Mucosa of descending colon (tissue), 3 donors: ENCODE results near the gene HEATR3. TPM values are rescaled to one million over a fixed set of nuclear protein-coding genes. Genes with fewer than 3 reads are reported as not detected.

Source experiments
- ATAC-seq: fragments of 200-7000 bp; cut with Tn5 transposase; one replicate; pipeline ENCODE4 v1.9.1; 2020; ENCODE audit warnings: mild to moderate bottlenecking, moderate library complexity
- DNase-seq, 3 donors: peaks; one replicate each; pipeline ENCODE4 v3.0.0-alpha.2; 2020
- H3K36me3 ChIP-seq: fragments of 200-600 bp; one replicate; pipeline ENCODE4 v1.8.0; 2021; ENCODE audit warnings: low read depth, mild to moderate bottlenecking
- H3K4me1 ChIP-seq: fragments of 200-600 bp; one replicate; pipeline ENCODE4 v1.8.0; 2021; ENCODE audit warnings: low read depth, mild to moderate bottlenecking
- H3K4me3 ChIP-seq: fragments of 200-600 bp; one replicate; pipeline ENCODE4 v1.8.0; 2021; ENCODE audit warnings: mild to moderate bottlenecking
- H3K9me3 ChIP-seq: fragments of 200-600 bp; one replicate; pipeline ENCODE4 v1.8.0; 2021; ENCODE audit warnings: mild to moderate bottlenecking
- CTCF ChIP-seq: fragments of 200-600 bp; IDR thresholded peaks from one replicate; pipeline ENCODE4 v1.8.0; 2022; ENCODE audit warnings: antibody characterized with exemption, mild to moderate bottlenecking
- intact Hi-C, 2 donors: fragments of 100-400 bp; cut with DNase I in 1 of 2; cut with micrococcal nuclease in 1 of 2; formaldehyde crosslinking; loops; one replicate each; pipeline versions ENCODE4 v1.11.0 to v1.11.1; 2022; cut with DNase I, micrococcal nuclease
- total RNA-seq, 3 donors: library from RNA; stranded (reverse); fragmentation: NEBNext Ultra II Directional in 2 of 3; extraction: Animal tissue kit (Norgen Biotek cat#: 25700) in 2 of 3; gene quantifications; one replicate each; pipeline versions ENCODE4 v1.2.1 to v1.2.4, GENCODE V29; 2021 to 2023
- donor health status: DM: no; HTN: no; CAD: no; lungs with moderate emphysema.
- donor health status: DM: no; HTN: no; CAD: no.
- donor health status: DM: no; HTN: yes; CAD: no.

HEATR3 gene
- total RNA-seq, 3 donors from 2014 or later: 19.1 to 24.1 (median 22.1) TPM

- Histone ChIP-seq H3K4me3 (no peak overlapping the region), H3K4me1 (no peaks in the 10 kb centered on the region), H3K36me3 (no peaks in the 10 kb centered on the region), H3K9me3 (no peaks in the 10 kb centered on the region)
- no peak for TF ChIP-seq CTCF
- DNase-seq (no peak), ATAC-seq (no peak)
- intact Hi-C loops: loop anchor here in 1 of 2 donors (10.0 kb wide), 1 partner anchor 72 kb away; no protein-coding TSS in a partner anchor
Measured at GRCh38 chr16:50072730-50073129, 7.0 kb downstream of the HEATR3 start.

- Histone ChIP-seq H3K4me3 (no peak overlapping the region), H3K36me3 (no peaks in the 10 kb centered on the region), H3K4me1 (no peaks in the 10 kb centered on the region), H3K9me3 (no peaks in the 10 kb centered on the region)
- ATAC-seq (no peak), DNase-seq (no peak)
- intact Hi-C loops: loop anchor here in 1 of 2 donors (10.0 kb wide), 1 partner anchor 65 kb away; no protein-coding TSS in a partner anchor
- TF ChIP-seq CTCF: no peak
Measured at GRCh38 chr16:50079397-50080140, 13.8 kb downstream of the HEATR3 start.

GRCh38 chr16:50081428-50082018, 15.8 kb downstream of the HEATR3 start:
- no peak overlapping the region for H3K4me3 ChIP-seq
- no peaks in the 10 kb centered on the region for H3K36me3 ChIP-seq
- TF ChIP-seq CTCF: no peak
- no peak for DNase-seq
- H3K9me3 ChIP-seq: no peaks in the 10 kb centered on the region
- no peaks in the 10 kb centered on the region for H3K4me1 ChIP-seq
- intact Hi-C loops: no loop called here
- ATAC-seq: no peak

GRCh38 chr16:50083996-50084395, 18.2 kb downstream of the HEATR3 start:
- intact Hi-C loops: no loop called here
- H3K9me3 ChIP-seq: no peaks in the 10 kb centered on the region
- DNase-seq: no peak
- H3K4me3 ChIP-seq: no peak overlapping the region
- H3K4me1 ChIP-seq: no peaks in the 10 kb centered on the region
- no peak for TF ChIP-seq CTCF
- ATAC-seq: no peak
- no peaks in the 10 kb centered on the region for H3K36me3 ChIP-seq

- no peaks in the 10 kb centered on the region for H3K36me3 ChIP-seq
- intact Hi-C loops: no loop called here
- no peaks in the 10 kb centered on the region for H3K4me1 ChIP-seq
- ATAC-seq (no peak), DNase-seq (no peak)
- H3K9me3 ChIP-seq: no peaks in the 10 kb centered on the region
- H3K4me3 ChIP-seq: no peak overlapping the region
- no peak for TF ChIP-seq CTCF
Measured at GRCh38 chr16:50086176-50086575, 20.4 kb downstream of the HEATR3 start.
